ENCODE data around the gene PDIA5. TPM values are rescaled to one million over a fixed set of nuclear protein-coding genes. Genes with fewer than 3 reads are reported as not detected.

Gene PDIA5
- total RNA-seq, 2 donors from 2014 or later, result 36.5 to 40.1 TPM

GRCh38 chr3:123122057-123122456, 55.2 kb downstream of the PDIA5 start:
- DNase-seq, result no peak
- no peak for TF ChIP-seq CTCF (IDR thresholded peaks at IDR 0.05)
- intact Hi-C loops (cut with DNase I), result no loop called here
- no peaks in the 10 kb centered on the region for H3K27me3 ChIP-seq
- no peaks in the 10 kb centered on the region for H3K36me3 ChIP-seq
- no peaks in the 10 kb centered on the region for H3K4me1 ChIP-seq
- H3K4me3 ChIP-seq, result no peak overlapping the region
- H3K9ac ChIP-seq (ENCODE audit: low read depth in 2 of 2, low read length in 2 of 2), result no peak overlapping the region
- H3K27ac ChIP-seq, result no peak overlapping the region
- no peaks in the 10 kb centered on the region for H3K9me3 ChIP-seq

DNA sequence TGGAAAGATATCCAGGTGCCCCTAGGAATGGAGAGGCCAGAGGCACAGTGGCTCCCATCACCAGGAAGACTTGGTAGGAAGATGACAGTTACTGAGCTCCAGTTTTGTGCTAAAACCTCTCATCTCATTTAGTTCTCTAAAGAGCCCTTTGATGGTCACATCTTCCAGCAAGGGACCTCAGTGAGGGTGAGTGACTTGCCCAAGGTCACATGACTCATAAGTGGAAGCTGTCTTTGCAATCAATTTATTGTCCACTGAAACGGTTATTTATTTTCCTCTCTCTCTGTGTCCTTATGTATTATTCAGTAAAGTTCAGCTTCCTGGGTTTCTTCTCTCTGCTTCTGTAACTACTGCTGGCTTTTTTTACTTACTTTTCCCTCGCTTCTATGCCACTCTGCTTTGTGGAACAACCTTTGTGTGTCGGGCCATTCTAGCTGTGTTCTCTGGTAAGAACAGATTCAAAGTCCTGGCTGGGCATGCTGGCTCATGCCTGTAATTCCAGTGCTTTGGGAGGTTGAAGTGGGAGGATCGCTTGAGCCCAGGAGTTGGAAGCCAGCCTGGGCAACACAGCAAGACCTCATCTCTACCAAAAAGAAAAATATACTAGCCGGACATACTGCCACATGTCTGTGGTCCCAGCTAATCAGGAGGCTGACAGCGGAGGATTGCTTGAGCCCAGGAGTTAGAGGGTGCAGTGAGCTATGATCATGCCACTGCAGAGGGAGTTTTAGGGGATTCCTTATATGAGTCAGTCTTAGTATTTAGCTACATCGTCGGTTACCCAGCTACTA, 55.9 kb downstream of the PDIA5 start:
- intact Hi-C loops (cut with DNase I), result no loop called here

GRCh38 chr3:123123716-123124616, 57.1 kb downstream of the PDIA5 start:
- DNase-seq, result no peak
- no peak for TF ChIP-seq CTCF (IDR thresholded peaks at IDR 0.05)
- no peaks in the 10 kb centered on the region for H3K27me3 ChIP-seq
- no peaks in the 10 kb centered on the region for H3K36me3 ChIP-seq
- intact Hi-C loops (cut with DNase I), result no loop called here
- no peak overlapping the region for H3K9ac ChIP-seq (ENCODE audit: low read depth in 2 of 2, low read length in 2 of 2)
- no peak overlapping the region for H3K27ac ChIP-seq
- no peaks in the 10 kb centered on the region for H3K9me3 ChIP-seq
- H3K4me1 ChIP-seq, result no peaks in the 10 kb centered on the region
- no peak overlapping the region for H3K4me3 ChIP-seq

More for the DNA sequence above, 55.9 kb downstream of the PDIA5 start:
- DNase-seq, result no peak
- Histone ChIP-seq H3K4me3 (no peak overlapping the region), H3K36me3 (no peaks in the 10 kb centered on the region), H3K27me3 (no peaks in the 10 kb centered on the region), H3K9me3 (no peaks in the 10 kb centered on the region), H3K27ac (no peak overlapping the region), H3K9ac (ENCODE audit: low read depth in 2 of 2, low read length in 2 of 2) (no peak overlapping the region), H3K4me1 (no peaks in the 10 kb centered on the region)
- TF ChIP-seq CTCF (IDR thresholded peaks at IDR 0.05), result no peak

DNA sequence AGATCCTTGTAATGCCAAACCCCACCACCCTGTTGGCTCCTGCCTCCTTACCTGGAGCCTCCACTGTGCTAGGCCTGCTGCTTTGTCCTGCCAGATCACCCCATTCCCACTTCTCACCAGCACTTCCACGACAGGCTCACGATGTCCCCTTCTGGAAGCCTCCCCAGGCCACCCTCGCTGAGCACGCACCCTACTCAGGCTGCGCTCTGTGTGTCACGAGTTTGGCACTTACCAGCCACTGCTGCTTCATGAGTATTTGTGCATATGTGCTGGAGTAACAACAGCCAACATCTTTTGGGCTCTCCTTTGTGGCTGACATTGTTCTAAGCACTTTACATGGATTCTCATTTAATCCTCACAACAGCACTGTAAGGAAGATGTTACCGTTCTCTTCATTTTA, 58.1 kb downstream of the PDIA5 start:
- no peak for TF ChIP-seq CTCF (IDR thresholded peaks at IDR 0.05)
- intact Hi-C loops (cut with DNase I), result no loop called here
- peaks cover 3% of the 10 kb centered on the region for H3K4me1 ChIP-seq
- H3K9me3 ChIP-seq, result no peaks in the 10 kb centered on the region
- H3K9ac ChIP-seq (ENCODE audit: low read depth in 2 of 2, low read length in 2 of 2), result no peak overlapping the region
- H3K27ac ChIP-seq, result no peak overlapping the region
- no peak for DNase-seq
- no peaks in the 10 kb centered on the region for H3K27me3 ChIP-seq
- no peaks in the 10 kb centered on the region for H3K36me3 ChIP-seq
- no peak overlapping the region for H3K4me3 ChIP-seq

DNA sequence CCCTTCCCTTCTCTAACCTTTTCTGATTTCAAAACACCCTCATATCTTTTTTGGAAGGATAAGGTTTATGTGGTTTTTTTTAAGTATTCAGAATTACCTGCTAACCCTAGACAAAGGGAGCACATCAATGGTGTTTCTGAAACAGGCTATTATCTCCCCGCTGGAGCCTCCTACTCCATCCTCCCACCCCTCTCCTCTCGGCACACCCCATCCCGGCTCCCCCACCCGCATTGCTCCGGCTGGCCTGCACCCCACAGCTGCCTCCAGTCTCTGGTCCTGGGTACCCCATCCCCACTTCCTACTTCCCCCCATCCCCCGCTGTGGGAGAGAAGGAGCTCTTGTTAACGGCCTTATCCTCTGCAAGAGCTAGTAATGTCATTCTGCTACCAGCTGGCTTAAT, 59.2 kb downstream of the PDIA5 start:
- Histone ChIP-seq H3K27me3 (no peaks in the 10 kb centered on the region), H3K9ac (ENCODE audit: low read depth in 2 of 2, low read length in 2 of 2) (no peak overlapping the region), H3K9me3 (no peaks in the 10 kb centered on the region), H3K4me1 (peaks cover 4% of the 10 kb centered on the region), H3K27ac (no peak overlapping the region), H3K4me3 (no peak overlapping the region), H3K36me3 (no peaks in the 10 kb centered on the region)
- no peak for TF ChIP-seq CTCF (IDR thresholded peaks at IDR 0.05)
- intact Hi-C loops (cut with DNase I), result no loop called here
- DNase-seq, result no peak

Measured in colonic mucosa (tissue), 4 donors.